ENCODE results near the gene NIPAL1.

DNA sequence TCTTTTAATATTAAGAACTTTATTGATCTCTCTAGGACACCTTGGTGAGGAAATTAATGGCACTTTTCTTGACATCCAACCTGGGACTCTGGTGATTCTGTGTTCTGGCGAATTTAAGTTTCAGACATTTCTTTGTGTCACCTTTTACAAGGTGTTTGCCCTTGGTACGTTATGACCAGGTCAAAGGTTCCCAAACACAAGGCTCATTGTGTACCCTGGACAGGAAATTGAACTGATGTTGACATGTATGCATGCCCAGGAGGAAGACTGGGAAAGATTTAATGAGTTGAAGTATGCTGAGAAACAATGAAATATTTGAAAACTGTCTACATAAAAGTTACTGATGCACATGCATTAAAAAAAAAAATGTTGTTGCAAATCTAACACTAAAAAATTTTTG is 22.1 kb downstream of the NIPAL1 start:
- TF ChIP-seq, protein P1, sequence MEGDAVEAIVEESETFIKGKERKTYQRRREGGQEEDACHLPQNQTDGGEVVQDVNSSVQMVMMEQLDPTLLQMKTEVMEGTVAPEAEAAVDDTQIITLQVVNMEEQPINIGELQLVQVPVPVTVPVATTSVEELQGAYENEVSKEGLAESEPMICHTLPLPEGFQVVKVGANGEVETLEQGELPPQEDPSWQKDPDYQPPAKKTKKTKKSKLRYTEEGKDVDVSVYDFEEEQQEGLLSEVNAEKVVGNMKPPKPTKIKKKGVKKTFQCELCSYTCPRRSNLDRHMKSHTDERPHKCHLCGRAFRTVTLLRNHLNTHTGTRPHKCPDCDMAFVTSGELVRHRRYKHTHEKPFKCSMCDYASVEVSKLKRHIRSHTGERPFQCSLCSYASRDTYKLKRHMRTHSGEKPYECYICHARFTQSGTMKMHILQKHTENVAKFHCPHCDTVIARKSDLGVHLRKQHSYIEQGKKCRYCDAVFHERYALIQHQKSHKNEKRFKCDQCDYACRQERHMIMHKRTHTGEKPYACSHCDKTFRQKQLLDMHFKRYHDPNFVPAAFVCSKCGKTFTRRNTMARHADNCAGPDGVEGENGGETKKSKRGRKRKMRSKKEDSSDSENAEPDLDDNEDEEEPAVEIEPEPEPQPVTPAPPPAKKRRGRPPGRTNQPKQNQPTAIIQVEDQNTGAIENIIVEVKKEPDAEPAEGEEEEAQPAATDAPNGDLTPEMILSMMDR (IDR thresholded peaks at IDR 0.05; ENCODE audit: poor library complexity): no peak
- TF ChIP-seq EZH2phosphoT487 (IDR thresholded peaks at IDR 0.05; ENCODE audit: low read depth, severe bottlenecking, unreplicated experiment): no peak
- no peak for TF ChIP-seq EZH2 (IDR thresholded peaks at IDR 0.05; ENCODE audit: borderline replicate concordance)

All from hepatocyte (in vitro differentiated cells).